Tongue (tissue), 2 donors: ENCODE measurements around the gene RFPL3. TPM values are rescaled to one million over a fixed set of nuclear protein-coding genes. Genes with fewer than 3 reads are reported as not detected.
"Not testable (repeated sequence)": the region's sequence is repeated elsewhere in the genome, so short reads cannot be mapped to it uniquely, and the experiment has no call there.

Experiments used
- DNase-seq: peaks from one replicate; pipeline ENCODE4 v3.0.0-alpha.2; 2015
- total RNA-seq: library from RNA; depleted of rRNA; stranded (reverse); fragments of >200 nt; gene quantifications from one replicate; pipeline ENCODE4 v1.2.3, GENCODE V29; 2014

The RFPL3 gene
- total RNA-seq, 1 donor from 2014 or later, result not detected

- no peak for DNase-seq
These were observed 26.3 kb upstream of the RFPL3 start for GRCh38 chr22:32331236-32331917.

- DNase-seq, result no peak
These were observed 25.5 kb upstream of the RFPL3 start for GRCh38 chr22:32331918-32332725.

GRCh38 chr22:32333141-32333768 is 24.4 kb upstream of the RFPL3 start:
- DNase-seq, result no peak

GRCh38 chr22:32333769-32334659 is 23.7 kb upstream of the RFPL3 start:
- DNase-seq, result no peak

GRCh38 chr22:32334660-32335365 is 22.9 kb upstream of the RFPL3 start:
- DNase-seq, result no peak

GRCh38 chr22:32335471-32335870 is 22.2 kb upstream of the RFPL3 start:
- no peak for DNase-seq

- DNase-seq, result no peak
These were observed 21.5 kb upstream of the RFPL3 start for GRCh38 chr22:32336121-32336603.

GRCh38 chr22:32336771-32337424 is 20.8 kb upstream of the RFPL3 start:
- peak; percentile 25 for DNase-seq

GRCh38 chr22:32337425-32337824 is 20.2 kb upstream of the RFPL3 start:
- not testable (repeated sequence) for DNase-seq

GRCh38 chr22:32338757-32339156 is 18.9 kb upstream of the RFPL3 start:
- DNase-seq, result no peak

GRCh38 chr22:32339190-32340012 is 18.3 kb upstream of the RFPL3 start:
- no peak for DNase-seq

- DNase-seq, result no peak
These were observed 17.3 kb upstream of the RFPL3 start for GRCh38 chr22:32340411-32340810.

- DNase-seq, result no peak
These were observed 16.4 kb upstream of the RFPL3 start for GRCh38 chr22:32341122-32341740.

- DNase-seq, result no peak
These were observed 14.7 kb upstream of the RFPL3 start for GRCh38 chr22:32342977-32343376.

- DNase-seq, result no peak
These were observed 13.7 kb upstream of the RFPL3 start for GRCh38 chr22:32343941-32344340.

- DNase-seq, result no peak
These were observed 9.5 kb upstream of the RFPL3 start for GRCh38 chr22:32348031-32348611.

GRCh38 chr22:32351875-32352274 is 5.8 kb upstream of the RFPL3 start:
- not testable (repeated sequence) for DNase-seq

- no peak for DNase-seq
These were observed 5.0 kb upstream of the RFPL3 start for GRCh38 chr22:32352681-32353080.

- no peak for DNase-seq
These were observed 4.4 kb upstream of the RFPL3 start for GRCh38 chr22:32353292-32353691.
